ENCODE results near the gene PCIF1. TPM values are rescaled to one million over a fixed set of nuclear protein-coding genes. Genes with fewer than 3 reads are reported as not detected.
A peak's percentile ranks its signal among the peaks of the same experiment; 100 is the strongest.

Gene PCIF1
- polyA plus RNA-seq, 3 donors, result 41.0 to 54.9 (median 50.4) TPM

- Mint-ChIP-seq H3K27ac (no peak overlapping the region), H3K9me3 (no peaks in the 10 kb centered on the region), H3K36me3 (no peaks in the 10 kb centered on the region), H3K27me3 (ENCODE audit: low read depth in 3 of 3) (peaks cover 11 to 27% (median 15%) of the 10 kb centered on the region in 3 donors), H3K4me1 (peaks cover 1% of the 10 kb centered on the region), H3K4me3 (no peak overlapping the region)
- Histone ChIP-seq H3K36me3 (replicated peaks in 1 of 2; ENCODE audit: control insufficient read depth in 1 of 2, insufficient read depth in 2 of 2, low read length in 2 of 2) (no peaks in the 10 kb centered on the region), H3K9ac (ENCODE audit: insufficient read depth, low read length, poor library complexity, severe bottlenecking) (no peak overlapping the region), H3K9me3 (replicated peaks in 1 of 2; ENCODE audit: control insufficient read depth in 1 of 2, insufficient read depth in 1 of 2, low read length in 2 of 2) (no peaks in the 10 kb centered on the region), H3K4me3 (replicated peaks in 1 of 3; ENCODE audit: low read depth in 2 of 3, low read length in 3 of 3) (no peak overlapping the region), H3K27me3 (ENCODE audit: control insufficient read depth in 2 of 2, insufficient read depth in 2 of 2, low read length in 2 of 2) (peaks cover 0 to 19% of the 10 kb centered on the region in 2 donors), H3K4me1 (ENCODE audit: control insufficient read depth in 1 of 2, insufficient read depth in 2 of 2, low read length in 2 of 2) (no peaks in the 10 kb centered on the region), H3K79me2 (ENCODE audit: insufficient read depth, low read length) (no peaks in the 10 kb centered on the region), H4K20me1 (ENCODE audit: insufficient read depth, low read length) (no peaks in the 10 kb centered on the region), H3K4me2 (replicated peaks; ENCODE audit: extremely low read depth, low read length, poor library complexity, severe bottlenecking) (no peak overlapping the region), H2AFZ (ENCODE audit: insufficient read depth, low read depth, low read length, poor library complexity, severe bottlenecking) (no peak overlapping the region), H3K27ac (ENCODE audit: low read depth in 1 of 2, low read length in 2 of 2) (no peak overlapping the region)
- WGBS (ENCODE audit: insufficient coverage), result 78% methylated on average over 5 of the region's 7 CpGs
- DNase-seq, result peak in 1 of 3 donors; percentile 1
- no peak for TF ChIP-seq CTCF (IDR thresholded peaks at IDR 0.05)
- intact Hi-C loops (cut with micrococcal nuclease), result loop anchor here in 1 of 2 donors (10.0 kb wide), 1 partner anchor 101 kb away; the partner anchor contains the start of gene NCOA5
Observed at GRCh38 chr20:45983279-45983743, 48.8 kb downstream of the PCIF1 start.

GRCh38 chr20:45985573-45985972 is 51.1 kb downstream of the PCIF1 start:
- no peak overlapping the region for H3K9ac ChIP-seq (ENCODE audit: insufficient read depth, low read length, poor library complexity, severe bottlenecking)
- no peaks in the 10 kb centered on the region for H3K79me2 ChIP-seq (ENCODE audit: insufficient read depth, low read length)
- peaks cover 0 to 4% (median 0%) of the 10 kb centered on the region in 7 donors for H3K9me3 Mint-ChIP-seq
- peak overlapping the region in 1 of 2 donors; percentile 26 for H3K4me3 Mint-ChIP-seq
- TF ChIP-seq CTCF (IDR thresholded peaks at IDR 0.05), result no peak
- H3K4me3 ChIP-seq (replicated peaks in 1 of 3; ENCODE audit: low read depth in 2 of 3, low read length in 3 of 3), result no peak overlapping the region
- H2AFZ ChIP-seq (ENCODE audit: insufficient read depth, low read depth, low read length, poor library complexity, severe bottlenecking), result no peak overlapping the region
- no peaks in the 10 kb centered on the region for H3K36me3 ChIP-seq (replicated peaks in 1 of 2; ENCODE audit: control insufficient read depth in 1 of 2, insufficient read depth in 2 of 2, low read length in 2 of 2)
- 91% methylated on average over 6 of the region's 7 CpGs for WGBS (ENCODE audit: insufficient coverage)
- H4K20me1 ChIP-seq (ENCODE audit: insufficient read depth, low read length), result no peaks in the 10 kb centered on the region
- H3K27ac ChIP-seq (ENCODE audit: low read depth in 1 of 2, low read length in 2 of 2), result no peak overlapping the region
- H3K4me1 ChIP-seq (ENCODE audit: control insufficient read depth in 1 of 2, insufficient read depth in 2 of 2, low read length in 2 of 2), result no peaks in the 10 kb centered on the region
- H3K4me2 ChIP-seq (replicated peaks; ENCODE audit: extremely low read depth, low read length, poor library complexity, severe bottlenecking), result no peak overlapping the region
- peaks cover 28 to 40% (median 31%) of the 10 kb centered on the region in 3 donors for H3K27me3 Mint-ChIP-seq (ENCODE audit: low read depth in 3 of 3)
- H3K9me3 ChIP-seq (replicated peaks in 1 of 2; ENCODE audit: control insufficient read depth in 1 of 2, insufficient read depth in 1 of 2, low read length in 2 of 2), result no peaks in the 10 kb centered on the region
- H3K27me3 ChIP-seq (ENCODE audit: control insufficient read depth in 2 of 2, insufficient read depth in 2 of 2, low read length in 2 of 2), result peaks cover 6 to 31% of the 10 kb centered on the region in 2 donors
- H3K36me3 Mint-ChIP-seq, result no peaks in the 10 kb centered on the region
- DNase-seq, result no peak
- peaks cover 1% of the 10 kb centered on the region for H3K4me1 Mint-ChIP-seq
- no peak overlapping the region for H3K27ac Mint-ChIP-seq
- intact Hi-C loops (cut with micrococcal nuclease), result loop anchor here in 1 of 2 donors (10.0 kb wide), 1 partner anchor 99 kb away; the partner anchor contains the start of gene NCOA5

Measured in CD14-positive monocyte (primary cell).